ENCODE data around the gene C1orf167.

- TF ChIP-seq POLR2A (IDR thresholded peaks at IDR 0.05) (no peak), CTCF (IDR thresholded peaks at IDR 0.05) (no peak)
Measured at GRCh38 chr1:11790101-11790879, 28.3 kb downstream of the C1orf167 start.

Data from uterus (tissue), 2 donors.